SK-N-SH treated with all-trans-retinoic acid at 6 μM for 48 hours (cell line): Measurements from ENCODE around the gene TMEM151A.
"Not testable (repeated sequence)": the region's sequence is repeated elsewhere in the genome, so short reads cannot be mapped to it uniquely, and the experiment has no call there.

Source experiments
- ESRRG ChIP-seq: fragments of 250-450 bp; sonication (Bioruptor Pico); IDR thresholded peaks from 2 replicates; pipeline ENCODE4 v1.6.1; 2021; ENCODE audit warnings: mild to moderate bottlenecking
- ISL1 ChIP-seq: fragments of 250-450 bp; sonication (Bioruptor Pico); IDR thresholded peaks from 2 replicates; pipeline ENCODE4 v2.1.2; 2022; ENCODE audit warnings: mild to moderate bottlenecking, moderate library complexity
- OSR1 ChIP-seq: fragments of 250-450 bp; sonication (Bioruptor Pico); IDR thresholded peaks from 2 replicates; pipeline ENCODE4 v1.8.0; 2022; ENCODE audit warnings: moderate library complexity, mild to moderate bottlenecking, inconsistent platforms
- PPARA ChIP-seq: fragments of 250-450 bp; sonication (Bioruptor Pico); IDR thresholded peaks from 2 replicates; pipeline ENCODE4 v1.5.0; 2020; ENCODE audit warnings: mild to moderate bottlenecking, borderline replicate concordance
- SNAI2 ChIP-seq: fragments of 250-450 bp; sonication (Bioruptor Pico); IDR thresholded peaks from 2 replicates; pipeline ENCODE4 v1.5.0; 2020; ENCODE audit warnings: mild to moderate bottlenecking, moderate library complexity
- ZFP30 ChIP-seq: fragments of 450-650 bp; formaldehyde crosslinking; IDR thresholded peaks from 2 replicates; pipeline ENCODE4 v1.5.0; 2022; ENCODE audit warnings: mild to moderate bottlenecking, moderate library complexity
- ZNF70 ChIP-seq: fragments of 450-650 bp; formaldehyde crosslinking; IDR thresholded peaks from 2 replicates; pipeline ENCODE4 v1.5.0; 2020; ENCODE audit warnings: mild to moderate bottlenecking, moderate library complexity
- ZNF8 ChIP-seq: fragments of 450-650 bp; formaldehyde crosslinking; IDR thresholded peaks from 2 replicates; pipeline ENCODE4 v1.5.0; 2020; ENCODE audit warnings: mild to moderate bottlenecking, moderate library complexity
- TF ChIP-seq, protein P1 (sequence below): fragments of 250-450 bp; sonication (Bioruptor Pico); IDR thresholded peaks from 2 replicates; pipeline ENCODE4 v1.5.1; 2021; ENCODE audit warnings: mild to moderate bottlenecking, moderate library complexity
- TF ChIP-seq, protein P2 (sequence below): fragments of 250-450 bp; sonication (Bioruptor Pico); IDR thresholded peaks from 2 replicates; pipeline ENCODE4 v1.8.0; 2020; ENCODE audit warnings: mild to moderate bottlenecking, moderate library complexity, borderline replicate concordance

DNA sequence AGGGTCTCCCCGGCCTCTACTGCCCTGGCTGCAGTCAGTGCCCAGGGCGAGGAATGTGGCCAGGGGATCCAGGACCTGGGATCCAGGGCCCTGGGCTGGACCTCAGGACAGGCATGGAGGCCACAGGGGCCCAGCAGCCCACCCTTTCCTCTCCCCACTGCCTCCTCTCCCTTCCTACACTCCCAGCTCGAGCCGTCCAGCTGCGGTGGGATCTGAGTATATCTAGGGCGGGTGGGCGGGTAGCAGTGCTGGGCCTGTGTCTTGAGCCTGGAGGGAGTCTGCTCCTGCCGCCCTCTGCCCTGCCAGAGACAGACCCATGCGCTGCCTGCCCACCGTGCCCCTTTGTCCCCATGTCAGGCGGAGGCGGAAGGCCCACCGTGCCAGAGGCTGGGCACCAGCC is 15.1 kb upstream of the TMEM151A start:
- not testable (repeated sequence) for TF ChIP-seq ISL1 (CRISPR knock-in tag); ZNF70 (CRISPR knock-in tag); ZNF8; OSR1 (CRISPR knock-in tag); ESRRG (CRISPR knock-in tag); ZFP30 (CRISPR knock-in tag); PPARA (CRISPR knock-in tag); SNAI2 (CRISPR knock-in tag)
- TF ChIP-seq, protein P1, sequence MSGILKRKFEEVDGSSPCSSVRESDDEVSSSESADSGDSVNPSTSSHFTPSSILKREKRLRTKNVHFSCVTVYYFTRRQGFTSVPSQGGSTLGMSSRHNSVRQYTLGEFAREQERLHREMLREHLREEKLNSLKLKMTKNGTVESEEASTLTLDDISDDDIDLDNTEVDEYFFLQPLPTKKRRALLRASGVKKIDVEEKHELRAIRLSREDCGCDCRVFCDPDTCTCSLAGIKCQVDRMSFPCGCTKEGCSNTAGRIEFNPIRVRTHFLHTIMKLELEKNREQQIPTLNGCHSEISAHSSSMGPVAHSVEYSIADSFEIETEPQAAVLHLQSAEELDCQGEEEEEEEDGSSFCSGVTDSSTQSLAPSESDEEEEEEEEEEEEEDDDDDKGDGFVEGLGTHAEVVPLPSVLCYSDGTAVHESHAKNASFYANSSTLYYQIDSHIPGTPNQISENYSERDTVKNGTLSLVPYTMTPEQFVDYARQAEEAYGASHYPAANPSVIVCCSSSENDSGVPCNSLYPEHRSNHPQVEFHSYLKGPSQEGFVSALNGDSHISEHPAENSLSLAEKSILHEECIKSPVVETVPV, result not testable (repeated sequence)
- TF ChIP-seq, protein P2, sequence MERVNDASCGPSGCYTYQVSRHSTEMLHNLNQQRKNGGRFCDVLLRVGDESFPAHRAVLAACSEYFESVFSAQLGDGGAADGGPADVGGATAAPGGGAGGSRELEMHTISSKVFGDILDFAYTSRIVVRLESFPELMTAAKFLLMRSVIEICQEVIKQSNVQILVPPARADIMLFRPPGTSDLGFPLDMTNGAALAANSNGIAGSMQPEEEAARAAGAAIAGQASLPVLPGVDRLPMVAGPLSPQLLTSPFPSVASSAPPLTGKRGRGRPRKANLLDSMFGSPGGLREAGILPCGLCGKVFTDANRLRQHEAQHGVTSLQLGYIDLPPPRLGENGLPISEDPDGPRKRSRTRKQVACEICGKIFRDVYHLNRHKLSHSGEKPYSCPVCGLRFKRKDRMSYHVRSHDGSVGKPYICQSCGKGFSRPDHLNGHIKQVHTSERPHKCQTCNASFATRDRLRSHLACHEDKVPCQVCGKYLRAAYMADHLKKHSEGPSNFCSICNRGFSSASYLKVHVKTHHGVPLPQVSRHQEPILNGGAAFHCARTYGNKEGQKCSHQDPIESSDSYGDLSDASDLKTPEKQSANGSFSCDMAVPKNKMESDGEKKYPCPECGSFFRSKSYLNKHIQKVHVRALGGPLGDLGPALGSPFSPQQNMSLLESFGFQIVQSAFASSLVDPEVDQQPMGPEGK (CRISPR knock-in tag), result not testable (repeated sequence)
